ENCODE measurements around the gene C2CD5.

Gene C2CD5

DNA sequence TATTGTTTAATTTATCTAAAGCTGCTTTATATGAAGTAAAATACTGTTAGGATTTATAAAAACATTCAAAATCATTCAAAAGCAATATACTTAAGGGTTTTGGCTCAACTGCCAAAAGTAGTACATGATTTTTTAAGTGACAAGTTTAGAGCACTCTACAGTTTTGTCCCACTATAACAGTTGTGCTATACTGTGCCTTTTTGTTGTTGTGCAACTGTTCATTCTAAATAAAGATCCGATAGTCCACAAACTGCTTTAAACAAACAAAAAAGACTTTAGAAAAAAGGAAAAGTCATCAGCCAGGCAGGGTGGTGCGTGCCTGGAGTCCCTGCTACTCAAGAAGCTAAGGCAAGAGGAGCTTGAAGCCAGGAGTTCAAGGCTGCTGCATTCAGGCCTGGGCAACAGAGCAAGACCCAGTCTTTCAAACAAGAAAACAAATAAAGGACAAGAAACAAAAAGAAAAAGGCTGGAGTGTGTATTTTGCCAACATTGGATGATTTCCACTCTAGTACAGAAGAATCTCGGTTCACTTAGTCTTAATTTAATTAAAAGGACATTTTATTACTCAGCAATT, 7.3 kb downstream of the C2CD5 start:
- no peak for TF ChIP-seq CTCF (IDR thresholded peaks at IDR 0.05; ENCODE audit: insufficient read depth, low read length, missing control alignments)
- CTCF ChIA-PET, result no interaction called here
- no peak for DNase-seq (ENCODE audit: low read depth, low spot score)
- POLR2A ChIA-PET, result no interaction called here
- no peak overlapping the region for H3K4me3 ChIP-seq (ENCODE audit: low read depth, low read length)

GRCh38 chr12:22536346-22536945, 7.9 kb downstream of the C2CD5 start:
- ChIA-PET POLR2A (no interaction called here), CTCF (interaction anchor here (1.2 kb wide), 1 partner anchor 94 kb away, joined by 3 read pairs; no protein-coding TSS in a partner anchor)
- DNase-seq (ENCODE audit: low read depth, low spot score), result no peak
- no peak for TF ChIP-seq CTCF (IDR thresholded peaks at IDR 0.05; ENCODE audit: insufficient read depth, low read length, missing control alignments)
- H3K4me3 ChIP-seq (ENCODE audit: low read depth, low read length), result no peak overlapping the region

- ChIA-PET CTCF (interaction anchor here (1.2 kb wide), 1 partner anchor 95 kb away, joined by 3 read pairs; no protein-coding TSS in a partner anchor), POLR2A (no interaction called here)
- TF ChIP-seq CTCF (IDR thresholded peaks at IDR 0.05; ENCODE audit: insufficient read depth, low read length, missing control alignments), result no peak
- no peak for DNase-seq (ENCODE audit: low read depth, low spot score)
- H3K4me3 ChIP-seq (ENCODE audit: low read depth, low read length), result no peak overlapping the region
These were observed 8.9 kb downstream of the C2CD5 start for GRCh38 chr12:22535478-22535877.

GRCh38 chr12:22535038-22535437, 9.3 kb downstream of the C2CD5 start:
- no peak overlapping the region for H3K4me3 ChIP-seq (ENCODE audit: low read depth, low read length)
- DNase-seq (ENCODE audit: low read depth, low spot score), result no peak
- POLR2A ChIA-PET, result no interaction called here
- no peak for TF ChIP-seq CTCF (IDR thresholded peaks at IDR 0.05; ENCODE audit: insufficient read depth, low read length, missing control alignments)
- CTCF ChIA-PET, result interaction anchor here (1.2 kb wide), 1 partner anchor 95 kb away, joined by 3 read pairs; no protein-coding TSS in a partner anchor

- DNase-seq (ENCODE audit: low read depth, low spot score), result no peak
- H3K4me3 ChIP-seq (ENCODE audit: low read depth, low read length), result no peak overlapping the region
- ChIA-PET POLR2A (no interaction called here), CTCF (no interaction called here)
- TF ChIP-seq CTCF (IDR thresholded peaks at IDR 0.05; ENCODE audit: insufficient read depth, low read length, missing control alignments), result no peak
These were observed 11.2 kb downstream of the C2CD5 start for GRCh38 chr12:22533155-22533554.

DNA sequence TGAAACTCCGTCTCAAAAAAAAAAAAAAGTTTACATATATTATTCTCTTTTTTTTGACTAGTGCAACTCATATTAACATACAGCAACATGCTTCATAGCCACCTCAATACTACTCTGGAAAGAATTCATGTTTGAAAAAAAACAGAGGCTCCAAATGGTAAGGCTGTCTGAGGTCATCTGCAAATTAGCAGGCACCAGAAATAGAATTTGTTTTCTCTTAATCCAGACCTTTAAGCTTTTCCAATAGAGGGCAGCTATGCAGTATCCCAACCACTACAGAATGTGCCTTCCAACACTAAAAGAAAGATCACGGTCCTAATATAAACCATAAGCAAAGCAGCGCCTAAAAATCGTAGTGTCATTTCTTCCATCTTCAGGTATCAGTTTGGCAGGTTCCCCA, 12.0 kb downstream of the C2CD5 start:
- POLR2A ChIA-PET, result no interaction called here
- TF ChIP-seq CTCF (IDR thresholded peaks at IDR 0.05; ENCODE audit: insufficient read depth, low read length, missing control alignments), result no peak
- no peak overlapping the region for H3K4me3 ChIP-seq (ENCODE audit: low read depth, low read length)
- CTCF ChIA-PET, result interaction anchor here (1.7 kb wide), 1 partner anchor 10 kb away, joined by 3 read pairs; no protein-coding TSS in a partner anchor
- DNase-seq (ENCODE audit: low read depth, low spot score), result no peak
